ENCODE data around the gene C1orf21.
A peak's percentile ranks its signal among the peaks of the same experiment; 100 is the strongest.

Gene C1orf21

GRCh38 chr1:184650177-184650866 is 263.5 kb downstream of the C1orf21 start:
- H3K4me3 ChIP-seq (ENCODE audit: low read length), result no peak overlapping the region
- no peak for DNase-seq (ENCODE audit: low read depth, low spot score)

- no peak overlapping the region for H3K4me3 ChIP-seq (ENCODE audit: low read length)
- DNase-seq (ENCODE audit: low read depth, low spot score), result no peak
Measured at GRCh38 chr1:184655185-184655584, 268.4 kb downstream of the C1orf21 start.

GRCh38 chr1:184656221-184656620 is 269.4 kb downstream of the C1orf21 start:
- DNase-seq (ENCODE audit: low read depth, low spot score), result no peak
- no peak overlapping the region for H3K4me3 ChIP-seq (ENCODE audit: low read length)

- no peak for DNase-seq (ENCODE audit: low read depth, low spot score)
- H3K4me3 ChIP-seq (ENCODE audit: low read length), result no peak overlapping the region
Measured at GRCh38 chr1:184658055-184658454, 271.2 kb downstream of the C1orf21 start.

GRCh38 chr1:184660462-184661191 is 273.8 kb downstream of the C1orf21 start:
- no peak for DNase-seq (ENCODE audit: low read depth, low spot score)

GRCh38 chr1:184661801-184662200 is 275.0 kb downstream of the C1orf21 start:
- DNase-seq (ENCODE audit: low read depth, low spot score), result no peak
- no peak overlapping the region for H3K4me3 ChIP-seq (ENCODE audit: low read length)

More at GRCh38 chr1:184660462-184661191, 273.8 kb downstream of the C1orf21 start:
- H3K4me3 ChIP-seq (ENCODE audit: low read length), result no peak overlapping the region

- H3K4me3 ChIP-seq (ENCODE audit: low read length), result no peak overlapping the region
- peak; percentile 18 for DNase-seq (ENCODE audit: low read depth, low spot score)
Measured at GRCh38 chr1:184664042-184664660, 277.3 kb downstream of the C1orf21 start.

GRCh38 chr1:184664661-184665060 is 277.8 kb downstream of the C1orf21 start:
- no peak overlapping the region for H3K4me3 ChIP-seq (ENCODE audit: low read length)
- DNase-seq (ENCODE audit: low read depth, low spot score), result no peak

GRCh38 chr1:184665360-184665759 is 278.5 kb downstream of the C1orf21 start:
- DNase-seq (ENCODE audit: low read depth, low spot score), result no peak
- H3K4me3 ChIP-seq (ENCODE audit: low read length), result no peak overlapping the region

- H3K4me3 ChIP-seq (ENCODE audit: low read length), result no peak overlapping the region
- DNase-seq (ENCODE audit: low read depth, low spot score), result no peak
Measured at GRCh38 chr1:184669391-184669790, 282.6 kb downstream of the C1orf21 start.

GRCh38 chr1:184672013-184672726 is 285.3 kb downstream of the C1orf21 start:
- no peak overlapping the region for H3K4me3 ChIP-seq (ENCODE audit: low read length)
- no peak for DNase-seq (ENCODE audit: low read depth, low spot score)

- H3K4me3 ChIP-seq (ENCODE audit: low read length), result no peak overlapping the region
- no peak for DNase-seq (ENCODE audit: low read depth, low spot score)
Measured at GRCh38 chr1:184673305-184673704, 286.5 kb downstream of the C1orf21 start.

- no peak overlapping the region for H3K4me3 ChIP-seq (ENCODE audit: low read length)
Measured at GRCh38 chr1:184677344-184677743, 290.5 kb downstream of the C1orf21 start.

More at GRCh38 chr1:184677344-184677743, 290.5 kb downstream of the C1orf21 start:
- no peak for DNase-seq (ENCODE audit: low read depth, low spot score)

Measured in Jurkat, Clone E6-1 (cell line).